Spinal cord (tissue), 10 donors: Measurements from ENCODE around the gene FYN. TPM values are rescaled to one million over a fixed set of nuclear protein-coding genes. Genes with fewer than 3 reads are reported as not detected.

Source experiments
- DNase-seq, 6 donors: peaks; one replicate each; pipeline versions ENCODE4 v3.0.0 to v3.0.0-alpha.2; 2013 to 2015; ENCODE audit warnings: low spot score in 6 of 6, low read depth in 4 of 6
- H3K27ac ChIP-seq: one replicate; pipeline ENCODE4 v1.5.1; 2013; ENCODE audit warnings: low read depth, low read length, control low read depth
- H3K27me3 ChIP-seq: one replicate; pipeline ENCODE4 v1.6.1; 2013; ENCODE audit warnings: low read length; ENCODE audit not compliant: control insufficient read depth, insufficient read depth
- H3K36me3 ChIP-seq: one replicate; pipeline ENCODE4 v1.6.1; 2013; ENCODE audit warnings: low read length; ENCODE audit not compliant: control insufficient read depth, insufficient read depth
- H3K4me1 ChIP-seq: one replicate; pipeline ENCODE4 v1.6.1; 2013; ENCODE audit warnings: low read length; ENCODE audit not compliant: control insufficient read depth, insufficient read depth
- H3K4me3 ChIP-seq: one replicate; pipeline ENCODE4 v1.5.1; 2013; ENCODE audit warnings: low read depth, low read length, control low read depth
- H3K9me3 ChIP-seq: one replicate; pipeline ENCODE4 v1.6.1; 2013; ENCODE audit warnings: low read length; ENCODE audit not compliant: control insufficient read depth, insufficient read depth
- WGBS: methylation state at CpG from one replicate; pipeline ENCODE4 v1.1.5; 2013; ENCODE audit warnings: missing lambda C conversion rate; ENCODE audit not compliant: insufficient coverage; 5-methylcytosine and 5-hydroxymethylcytosine counted together
- polyA plus RNA-seq, 2 donors: library from polyadenylated mRNA; unstranded; fragments of 120-200 nt; gene quantifications; one replicate each; pipeline ENCODE4 v1.2.1, GENCODE V29; 2013; ENCODE audit not compliant: insufficient read length in 2 of 2
- total RNA-seq, 2 donors: library from RNA; depleted of rRNA in 1 of 2; stranded (reverse); fragments of 120-200 nt in 1 of 2; fragments of >200 nt in 1 of 2; gene quantifications; one replicate each; pipeline versions ENCODE4 v1.2.3 to v1.2.4, GENCODE V29; 2013 to 2014
- donor health status: healthy.

The FYN gene
- total and polyA plus RNA-seq, 4 donors, result 273 to 730 (median 476) TPM

DNA sequence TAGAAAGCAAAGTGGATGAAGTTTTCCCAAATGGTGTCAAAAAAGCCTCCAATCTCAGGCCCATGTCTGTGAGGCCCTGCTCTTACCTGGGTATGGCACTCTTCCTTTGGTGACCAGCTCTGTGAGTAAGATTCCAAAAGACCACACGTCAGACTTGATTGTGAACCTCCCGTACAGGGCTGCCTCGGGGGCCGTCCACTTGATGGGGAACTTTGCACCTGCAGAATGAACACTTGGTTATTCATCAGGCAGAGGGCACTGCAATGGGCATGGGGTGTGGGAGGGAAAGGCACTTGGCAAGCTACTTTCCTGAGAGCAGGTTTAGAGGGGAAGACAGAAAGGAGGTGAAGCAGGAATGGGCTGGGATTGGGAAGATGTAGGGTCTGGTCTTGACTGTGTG, 198.8 kb downstream of the FYN start:
- no peak for DNase-seq
- peak overlapping the region; percentile 36 for H3K27ac ChIP-seq
- H3K36me3 ChIP-seq, result peaks cover 27% of the 10 kb centered on the region
- peaks cover 25% of the 10 kb centered on the region for H3K4me1 ChIP-seq
- no peaks in the 10 kb centered on the region for H3K9me3 ChIP-seq
- no peaks in the 10 kb centered on the region for H3K27me3 ChIP-seq
- no peak overlapping the region for H3K4me3 ChIP-seq
- 69% methylated on average over 3 of the region's 4 CpGs for WGBS

DNA sequence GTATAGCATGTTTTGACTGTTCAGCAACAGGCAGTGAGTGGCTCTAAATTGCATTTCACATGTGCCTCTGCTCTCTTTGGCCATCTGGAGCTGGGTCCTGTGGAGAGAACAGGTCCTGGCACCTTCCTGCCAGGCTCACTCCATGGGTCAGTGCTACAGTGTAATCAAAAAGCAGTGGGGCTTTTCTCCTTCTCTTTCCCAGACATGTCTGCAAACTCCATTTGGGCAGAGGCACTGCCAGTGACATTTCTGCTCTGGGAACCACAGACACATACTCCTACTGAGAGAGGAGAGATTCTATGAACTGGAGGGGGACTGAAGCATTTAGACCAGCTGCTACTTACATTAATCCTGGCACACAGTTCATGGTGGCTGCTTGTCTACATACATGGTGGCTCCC, 199.3 kb downstream of the FYN start:
- DNase-seq, result peak in 1 of 6 donors; percentile 65
- Histone ChIP-seq H3K9me3 (no peaks in the 10 kb centered on the region), H3K4me1 (peaks cover 25% of the 10 kb centered on the region), H3K27ac (peak overlapping the region; percentile 25), H3K27me3 (no peaks in the 10 kb centered on the region), H3K4me3 (no peak overlapping the region), H3K36me3 (peaks cover 27% of the 10 kb centered on the region)

DNA sequence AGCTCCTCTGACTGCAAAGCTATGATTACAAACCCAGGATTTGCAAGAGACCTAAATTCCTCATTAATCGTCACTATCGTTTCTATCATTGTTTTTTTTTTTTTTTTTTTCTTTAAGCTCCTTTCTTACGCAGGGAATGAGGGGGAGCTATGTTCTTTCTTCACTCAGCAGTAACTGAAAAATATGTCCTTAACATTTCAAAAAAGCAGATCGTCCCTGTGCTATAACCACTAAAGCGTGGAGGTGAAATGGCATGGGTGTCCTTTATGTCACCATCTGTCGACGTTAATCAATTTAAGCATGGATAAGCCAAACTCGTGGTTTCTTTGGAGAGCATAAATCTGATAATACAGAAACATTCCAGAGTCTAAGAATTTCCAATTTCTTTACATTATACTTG, 199.7 kb downstream of the FYN start:
- WGBS, result no CpG with 5 or more reads among the region's 8 CpGs
- H3K36me3 ChIP-seq, result peaks cover 27% of the 10 kb centered on the region
- H3K27ac ChIP-seq, result peak overlapping the region; percentile 40
- H3K4me1 ChIP-seq, result peaks cover 28% of the 10 kb centered on the region
- DNase-seq, result peak in 1 of 6 donors; percentile 80
- H3K4me3 ChIP-seq, result no peak overlapping the region
- no peaks in the 10 kb centered on the region for H3K27me3 ChIP-seq
- no peaks in the 10 kb centered on the region for H3K9me3 ChIP-seq

DNA sequence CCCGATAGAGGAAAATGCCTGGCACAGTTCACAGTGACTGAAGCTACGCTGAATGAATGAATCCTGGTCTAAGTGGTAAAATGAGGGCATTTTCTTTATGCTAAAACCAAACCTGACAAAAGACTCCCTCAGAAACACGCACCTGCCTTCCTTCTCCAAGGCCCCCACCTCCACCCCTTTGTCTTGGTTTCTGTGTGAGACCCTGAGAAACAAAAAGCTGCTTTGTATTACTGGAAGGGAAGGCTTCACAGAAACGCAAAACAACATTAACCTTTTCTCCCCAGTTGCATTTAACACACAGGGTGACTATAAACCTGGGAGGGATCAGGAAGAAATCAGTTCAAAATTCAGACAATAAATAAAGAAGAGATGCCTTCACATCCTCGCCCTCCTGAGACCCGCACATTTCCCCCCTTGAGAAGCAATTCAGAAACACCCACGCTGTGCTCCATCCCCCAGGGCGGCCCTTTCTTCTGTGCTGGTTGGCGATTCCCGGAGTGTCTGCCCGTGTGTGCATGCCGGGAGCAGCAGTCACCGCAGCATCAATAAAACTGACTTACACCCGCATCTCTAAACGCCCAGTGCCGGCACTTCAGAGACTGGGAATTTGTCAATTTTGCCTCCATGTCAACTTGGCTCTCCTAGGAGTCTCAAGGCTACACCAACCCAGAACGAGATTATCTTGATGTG, 200.3 kb downstream of the FYN start:
- Histone ChIP-seq H3K9me3 (no peaks in the 10 kb centered on the region), H3K27me3 (no peaks in the 10 kb centered on the region), H3K36me3 (peaks cover 27% of the 10 kb centered on the region), H3K27ac (peak overlapping the region; percentile 40), H3K4me3 (no peak overlapping the region), H3K4me1 (peaks cover 34% of the 10 kb centered on the region)
- WGBS, result 17% methylated on average over 14 of the region's 17 CpGs
- DNase-seq, result peak in 2 of 6 donors; percentile 66 to 90

DNA sequence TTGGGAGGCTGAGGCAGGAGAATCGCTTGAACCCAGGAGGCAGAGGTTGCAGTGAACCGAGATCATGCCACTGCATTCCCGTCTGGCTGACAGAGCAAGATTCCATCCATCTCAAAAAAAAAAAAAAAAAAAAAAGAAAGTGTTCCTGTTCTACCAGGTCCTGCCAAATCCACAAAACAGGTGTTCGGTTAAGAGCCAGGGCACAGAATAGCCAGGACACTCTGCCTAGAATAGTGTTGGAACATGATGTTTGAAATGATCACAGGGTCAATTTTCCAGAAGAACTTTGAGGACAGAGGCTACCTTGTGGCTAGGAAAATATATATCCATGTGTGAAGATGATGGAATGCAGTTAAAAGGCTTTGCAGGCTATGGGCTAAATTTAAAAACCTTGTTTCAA, 203.9 kb downstream of the FYN start:
- DNase-seq, result no peak
- Histone ChIP-seq H3K4me1 (peaks cover 45% of the 10 kb centered on the region), H3K27ac (no peak overlapping the region), H3K36me3 (peaks cover 39% of the 10 kb centered on the region), H3K9me3 (no peaks in the 10 kb centered on the region), H3K27me3 (no peaks in the 10 kb centered on the region), H3K4me3 (no peak overlapping the region)
- 100% methylated on average over 2 of the region's 4 CpGs for WGBS

DNA sequence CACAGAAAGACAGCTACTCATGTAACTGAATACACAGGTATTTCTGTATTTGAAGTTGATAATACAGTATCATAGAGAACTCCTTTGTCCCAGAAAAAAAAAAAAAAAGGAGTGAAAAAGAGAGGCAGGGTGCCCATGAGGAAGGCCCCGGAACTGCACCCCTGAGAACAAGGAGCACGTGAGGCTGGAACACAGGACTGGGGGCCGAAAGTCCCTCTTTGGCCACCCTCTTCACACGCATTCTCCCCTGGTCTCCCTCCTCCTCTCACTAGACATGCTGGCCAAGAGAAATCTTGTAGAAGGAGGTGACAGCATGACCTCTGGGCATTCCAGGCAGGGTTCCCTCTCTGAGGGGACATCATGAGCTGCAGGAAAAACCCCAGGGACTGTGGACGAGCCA, 204.8 kb downstream of the FYN start:
- no peak for DNase-seq
- WGBS, result 41% methylated on average over 4 of the region's 5 CpGs
- H3K4me3 ChIP-seq, result no peak overlapping the region
- peaks cover 49% of the 10 kb centered on the region for H3K4me1 ChIP-seq
- H3K36me3 ChIP-seq, result peaks cover 33% of the 10 kb centered on the region
- no peaks in the 10 kb centered on the region for H3K9me3 ChIP-seq
- H3K27me3 ChIP-seq, result no peaks in the 10 kb centered on the region
- peak overlapping the region; percentile 11 for H3K27ac ChIP-seq

DNA sequence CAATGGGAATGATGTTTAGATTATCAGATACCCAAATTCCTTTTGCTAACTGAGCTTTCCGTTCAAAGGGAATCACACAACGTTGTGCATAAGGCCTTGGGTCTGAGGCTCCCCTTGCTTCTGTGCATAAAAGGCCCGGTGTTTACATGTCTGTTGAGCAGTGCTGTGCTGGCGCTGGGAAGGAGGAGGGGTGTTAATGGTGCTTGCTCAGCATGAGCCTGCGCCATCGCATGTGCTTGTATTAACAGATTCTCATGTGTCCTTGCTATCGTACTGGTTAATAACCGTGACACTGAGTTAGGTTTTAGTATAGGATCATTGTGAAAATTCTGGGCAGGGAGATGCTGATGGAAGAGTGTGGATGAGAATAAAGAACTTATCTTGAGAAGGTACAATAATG, 205.3 kb downstream of the FYN start:
- Histone ChIP-seq H3K27ac (peak overlapping the region; percentile 49), H3K36me3 (peaks cover 33% of the 10 kb centered on the region), H3K9me3 (no peaks in the 10 kb centered on the region), H3K27me3 (no peaks in the 10 kb centered on the region), H3K4me1 (peaks cover 50% of the 10 kb centered on the region), H3K4me3 (no peak overlapping the region)
- DNase-seq, result peak in 2 of 6 donors; percentile 72 to 96
- 19% methylated on average over 8 of the region's 8 CpGs for WGBS

DNA sequence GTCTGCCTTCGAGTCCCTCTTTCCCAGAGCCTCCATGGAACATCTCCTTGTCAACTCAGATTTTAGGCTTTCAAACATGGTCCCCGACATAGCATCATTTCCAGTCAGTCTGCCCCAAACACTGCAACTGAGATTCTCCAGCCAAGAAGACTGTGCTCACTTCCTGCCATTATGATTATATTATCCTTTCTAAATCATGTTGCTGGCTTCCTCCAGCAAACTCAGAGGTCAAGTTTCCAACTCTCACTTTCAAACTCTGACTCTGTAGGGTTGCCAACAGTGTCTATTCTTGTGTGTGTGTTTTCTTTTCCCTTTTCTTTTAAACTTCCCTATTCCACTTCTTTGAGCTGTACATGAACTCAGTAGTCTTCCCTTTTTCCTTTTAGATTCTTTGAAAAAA, 206.4 kb downstream of the FYN start:
- H3K27ac ChIP-seq, result peak overlapping the region; percentile 47
- H3K27me3 ChIP-seq, result no peaks in the 10 kb centered on the region
- peaks cover 29% of the 10 kb centered on the region for H3K36me3 ChIP-seq
- DNase-seq, result no peak
- WGBS, result 88% methylated on average over 2 of the region's 2 CpGs
- no peak overlapping the region for H3K4me3 ChIP-seq
- H3K9me3 ChIP-seq, result no peaks in the 10 kb centered on the region
- H3K4me1 ChIP-seq, result peaks cover 50% of the 10 kb centered on the region

DNA sequence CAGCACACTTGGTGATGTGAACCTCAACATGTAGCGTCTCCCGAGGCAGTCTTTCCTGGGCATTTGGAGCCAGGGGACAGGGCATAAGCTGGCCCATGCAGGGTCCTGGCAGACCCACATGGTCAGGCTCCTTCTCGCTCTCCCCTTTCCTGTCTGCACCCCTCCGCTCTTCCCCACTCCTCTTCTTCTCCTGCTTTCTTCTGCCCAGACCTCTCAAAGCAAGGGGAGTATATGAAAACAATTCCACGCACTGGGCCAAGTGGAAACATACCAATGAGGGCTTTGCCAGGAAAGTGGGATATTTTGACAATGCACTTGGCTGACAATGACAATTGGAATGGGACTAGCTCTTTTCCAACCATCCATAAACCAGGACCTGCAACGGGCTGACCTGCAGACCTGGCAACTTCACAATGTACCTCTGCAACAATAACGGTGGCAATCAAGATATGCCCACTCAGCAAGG, 208.7 kb downstream of the FYN start:
- Histone ChIP-seq H3K9me3 (no peaks in the 10 kb centered on the region), H3K27ac (peak overlapping the region; percentile 79), H3K36me3 (peaks cover 23% of the 10 kb centered on the region), H3K4me3 (no peak overlapping the region), H3K4me1 (peaks cover 55% of the 10 kb centered on the region), H3K27me3 (no peaks in the 10 kb centered on the region)
- 65% methylated on average over 5 of the region's 7 CpGs for WGBS
- DNase-seq, result peak in 1 of 6 donors; percentile 75
